Airway epithelial cell (primary cell): ENCODE measurements around the gene TRIOBP. TPM values are rescaled to one million over a fixed set of nuclear protein-coding genes. Genes with fewer than 3 reads are reported as not detected.

Experiments
- total RNA-seq: library from RNA; depleted of rRNA; stranded (reverse); fragments of >200 nt; gene quantifications from 2 replicates; pipeline ENCODE4 v1.2.3, GENCODE V29; 2015

Gene TRIOBP, protein sequence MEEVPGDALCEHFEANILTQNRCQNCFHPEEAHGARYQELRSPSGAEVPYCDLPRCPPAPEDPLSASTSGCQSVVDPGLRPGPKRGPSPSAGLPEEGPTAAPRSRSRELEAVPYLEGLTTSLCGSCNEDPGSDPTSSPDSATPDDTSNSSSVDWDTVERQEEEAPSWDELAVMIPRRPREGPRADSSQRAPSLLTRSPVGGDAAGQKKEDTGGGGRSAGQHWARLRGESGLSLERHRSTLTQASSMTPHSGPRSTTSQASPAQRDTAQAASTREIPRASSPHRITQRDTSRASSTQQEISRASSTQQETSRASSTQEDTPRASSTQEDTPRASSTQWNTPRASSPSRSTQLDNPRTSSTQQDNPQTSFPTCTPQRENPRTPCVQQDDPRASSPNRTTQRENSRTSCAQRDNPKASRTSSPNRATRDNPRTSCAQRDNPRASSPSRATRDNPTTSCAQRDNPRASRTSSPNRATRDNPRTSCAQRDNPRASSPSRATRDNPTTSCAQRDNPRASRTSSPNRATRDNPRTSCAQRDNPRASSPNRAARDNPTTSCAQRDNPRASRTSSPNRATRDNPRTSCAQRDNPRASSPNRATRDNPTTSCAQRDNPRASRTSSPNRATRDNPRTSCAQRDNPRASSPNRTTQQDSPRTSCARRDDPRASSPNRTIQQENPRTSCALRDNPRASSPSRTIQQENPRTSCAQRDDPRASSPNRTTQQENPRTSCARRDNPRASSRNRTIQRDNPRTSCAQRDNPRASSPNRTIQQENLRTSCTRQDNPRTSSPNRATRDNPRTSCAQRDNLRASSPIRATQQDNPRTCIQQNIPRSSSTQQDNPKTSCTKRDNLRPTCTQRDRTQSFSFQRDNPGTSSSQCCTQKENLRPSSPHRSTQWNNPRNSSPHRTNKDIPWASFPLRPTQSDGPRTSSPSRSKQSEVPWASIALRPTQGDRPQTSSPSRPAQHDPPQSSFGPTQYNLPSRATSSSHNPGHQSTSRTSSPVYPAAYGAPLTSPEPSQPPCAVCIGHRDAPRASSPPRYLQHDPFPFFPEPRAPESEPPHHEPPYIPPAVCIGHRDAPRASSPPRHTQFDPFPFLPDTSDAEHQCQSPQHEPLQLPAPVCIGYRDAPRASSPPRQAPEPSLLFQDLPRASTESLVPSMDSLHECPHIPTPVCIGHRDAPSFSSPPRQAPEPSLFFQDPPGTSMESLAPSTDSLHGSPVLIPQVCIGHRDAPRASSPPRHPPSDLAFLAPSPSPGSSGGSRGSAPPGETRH (N-terminal part only)
- total RNA-seq = 39.0 and 49.2 TPM in 2 replicates

DNA sequence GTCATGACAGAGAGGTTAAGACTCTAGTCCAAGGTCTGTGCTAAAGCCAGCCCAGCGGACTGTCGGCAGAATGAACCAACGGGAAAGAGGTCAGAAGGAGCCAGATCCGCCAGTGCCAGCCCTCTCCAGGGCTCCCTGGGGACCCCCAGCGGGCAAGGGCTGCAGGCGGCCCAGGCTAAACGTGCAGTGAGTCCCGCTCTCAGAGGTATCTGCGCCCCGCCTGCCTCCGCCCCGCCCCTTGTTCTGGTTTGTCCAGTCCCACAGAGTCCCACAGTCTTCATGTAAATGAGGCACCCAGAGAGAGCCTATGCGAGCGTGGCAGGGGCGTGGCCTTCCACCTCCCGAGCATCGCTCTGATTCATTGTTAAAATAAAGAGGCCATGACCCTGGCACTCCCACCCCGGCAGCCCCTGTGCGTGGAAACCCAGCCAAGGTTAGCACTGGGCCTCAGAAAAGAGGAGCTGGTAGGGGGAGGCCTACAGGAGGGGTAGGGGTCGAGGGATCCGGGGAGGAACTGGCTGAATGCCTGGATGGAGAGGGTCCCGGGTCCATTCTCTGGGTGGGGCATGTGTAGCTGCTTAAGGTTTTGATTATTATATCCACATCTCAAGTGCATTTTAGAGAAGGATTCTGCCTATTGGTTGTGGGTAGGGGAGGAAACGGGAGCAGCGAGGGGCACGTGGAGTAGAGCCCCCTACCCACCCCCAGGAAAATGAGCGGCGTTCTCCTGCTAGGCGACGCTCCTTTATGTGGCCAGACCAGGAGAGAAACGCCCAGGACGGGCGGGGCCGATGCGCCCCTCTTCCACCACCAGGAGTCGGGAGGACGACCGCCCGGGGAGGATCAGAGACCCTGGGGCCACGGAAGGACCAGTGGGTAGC lies at the start of gene TRIOBP:
Gene TRIOBP (plus strand): TSS at position 392 of the 881 bp plus-strand sequence. CDS start 4,318 bp downstream, outside the sequence.

DNA sequence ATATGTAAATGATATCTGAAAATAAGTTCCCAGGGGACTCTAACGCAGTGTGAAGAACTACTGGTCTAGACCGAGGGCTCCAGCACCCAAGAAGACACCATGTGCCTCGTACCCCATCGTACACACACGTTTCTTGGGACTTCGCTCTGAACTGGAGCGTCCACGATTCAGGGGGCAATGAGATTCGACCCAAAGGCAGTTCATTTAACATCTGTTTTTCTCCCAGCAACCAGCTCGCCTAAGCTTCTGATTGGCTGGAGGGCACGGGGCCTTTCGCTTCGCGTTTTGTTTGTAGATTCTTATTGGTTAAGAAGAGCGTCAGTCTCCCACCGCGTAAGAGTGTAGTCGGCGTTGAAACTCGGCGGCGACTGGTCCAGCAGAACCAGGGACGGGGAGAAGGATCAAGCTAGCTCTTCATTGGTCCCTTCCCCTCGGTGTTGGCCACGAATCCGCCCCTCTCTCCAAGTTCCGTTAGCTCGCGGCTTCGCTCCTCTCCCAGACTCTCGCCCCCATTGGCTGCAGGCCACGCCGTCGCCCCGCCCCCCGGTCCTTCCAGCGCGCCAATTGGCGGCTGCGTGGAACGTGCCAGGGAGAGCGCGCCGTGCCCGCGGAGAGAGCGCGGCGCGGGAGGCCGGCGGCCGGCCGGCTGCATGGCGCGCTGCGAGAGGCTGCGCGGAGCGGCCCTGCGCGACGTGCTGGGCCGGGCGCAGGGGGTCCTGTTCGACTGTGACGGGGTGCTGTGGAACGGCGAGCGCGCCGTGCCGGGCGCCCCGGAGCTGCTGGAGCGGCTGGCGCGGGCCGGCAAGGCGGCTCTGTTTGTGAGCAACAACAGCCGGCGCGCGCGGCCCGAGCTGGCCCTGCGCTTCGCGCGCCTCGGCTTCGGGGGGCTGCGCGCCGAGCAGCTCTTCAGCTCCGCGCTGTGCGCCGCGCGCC lies 38.4 kb upstream of the TRIOBP start, which contains the start of gene PDXP:
Gene PDXP (plus strand): TSS at position 591 of the 933 bp plus-strand sequence. CDS start 60 bp downstream, at position 651.

DNA sequence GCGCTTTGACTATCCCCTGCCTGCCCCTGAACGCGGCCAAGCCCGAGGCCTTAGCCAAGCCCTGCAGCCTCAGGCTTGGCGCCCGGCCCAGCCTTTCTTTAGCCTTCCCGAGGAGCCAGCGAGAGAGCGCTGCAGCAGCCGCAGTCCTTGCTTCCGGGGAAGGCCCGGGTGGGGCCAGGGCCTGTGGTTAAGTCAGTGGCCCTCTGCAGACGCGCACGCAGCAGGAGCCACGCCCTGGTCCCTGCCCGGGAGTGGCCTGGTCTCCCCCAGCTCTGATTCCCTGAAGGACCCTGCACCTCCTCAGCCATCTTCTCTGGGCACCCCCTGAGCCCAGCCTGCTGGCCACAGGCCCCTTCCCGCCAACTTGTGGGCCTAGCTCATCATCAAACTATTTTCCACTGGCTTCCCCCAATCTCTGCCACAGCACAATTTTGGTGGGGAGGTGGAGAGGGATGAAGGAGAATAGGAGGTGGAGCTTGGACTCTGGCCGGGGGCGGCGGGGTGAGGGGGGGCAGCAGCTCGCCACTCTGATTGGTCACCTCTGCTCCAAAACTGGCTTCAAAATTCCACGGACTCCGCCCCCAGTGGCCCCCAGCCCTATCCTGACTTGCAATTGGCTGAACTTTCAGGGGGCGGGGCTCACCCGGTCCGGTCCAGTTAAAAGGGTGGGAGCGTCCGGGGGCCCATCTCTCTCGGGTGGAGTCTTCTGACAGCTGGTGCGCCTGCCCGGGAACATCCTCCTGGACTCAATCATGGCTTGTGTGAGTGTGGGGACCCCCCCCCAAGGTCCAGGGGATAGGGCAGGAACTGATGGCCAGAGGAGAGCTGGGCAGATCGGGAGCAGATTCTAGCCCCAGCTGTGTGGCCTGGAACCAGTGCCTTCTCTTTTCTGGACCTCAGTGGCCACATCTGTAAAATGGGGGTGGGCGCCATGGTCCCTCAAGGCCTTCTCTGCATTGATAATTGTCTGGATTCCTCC lies 21.6 kb upstream of the TRIOBP start, which contains the start of gene LGALS1:
Gene LGALS1 (plus strand): TSS at position 686 of the 979 bp plus-strand sequence. CDS start 67 bp downstream, at position 753.

DNA sequence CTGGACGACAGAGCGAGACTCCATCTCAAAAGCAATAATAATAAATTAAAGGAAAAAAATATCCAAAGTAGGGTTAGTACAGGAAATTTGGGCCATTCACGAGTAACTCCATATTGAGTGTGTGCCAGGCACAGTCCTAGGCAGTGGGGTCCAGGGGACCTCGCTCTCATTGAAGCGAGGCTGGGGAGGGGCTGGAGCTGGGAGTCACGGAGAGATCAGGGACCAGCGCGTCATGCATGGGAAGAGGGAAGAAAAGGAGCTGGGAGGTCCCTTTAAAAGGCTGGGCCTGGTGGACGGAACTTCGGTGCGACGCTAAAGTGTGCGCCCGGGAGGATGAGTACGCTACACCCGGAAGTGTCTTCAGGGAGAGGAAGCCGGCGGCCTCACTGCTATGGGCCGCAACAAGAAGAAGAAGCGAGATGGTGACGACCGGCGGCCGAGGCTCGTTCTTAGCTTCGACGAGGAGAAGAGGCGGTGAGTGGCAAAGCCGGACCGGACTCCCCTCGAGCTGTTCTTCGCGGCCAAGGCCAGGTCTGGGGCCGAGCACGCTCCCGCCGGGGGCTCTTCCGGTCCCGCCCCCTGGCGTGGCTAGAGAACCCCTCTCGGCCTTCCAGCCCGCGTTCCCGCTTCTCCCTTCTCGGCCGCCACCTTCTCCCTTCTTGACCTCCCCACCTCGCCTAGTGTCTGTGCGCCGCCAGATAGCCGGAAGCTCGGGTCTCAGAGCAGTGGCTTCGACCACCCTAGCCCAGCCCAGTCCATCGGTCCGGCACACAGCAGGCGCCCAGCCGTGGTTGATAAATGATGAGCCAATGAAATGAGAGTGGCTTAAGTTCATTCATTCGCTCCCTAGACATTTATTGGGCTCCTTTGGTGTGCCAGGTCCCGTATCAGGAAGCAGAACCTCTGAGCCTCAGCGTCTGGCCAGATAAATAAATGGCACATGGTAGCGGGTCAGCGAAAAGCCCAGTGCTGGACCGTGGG lies 10.6 kb upstream of the TRIOBP start, which contains the start of gene NOL12:
Gene NOL12 (plus strand): TSS at position 342 of the 981 bp plus-strand sequence. CDS start 50 bp downstream, at position 392.

DNA sequence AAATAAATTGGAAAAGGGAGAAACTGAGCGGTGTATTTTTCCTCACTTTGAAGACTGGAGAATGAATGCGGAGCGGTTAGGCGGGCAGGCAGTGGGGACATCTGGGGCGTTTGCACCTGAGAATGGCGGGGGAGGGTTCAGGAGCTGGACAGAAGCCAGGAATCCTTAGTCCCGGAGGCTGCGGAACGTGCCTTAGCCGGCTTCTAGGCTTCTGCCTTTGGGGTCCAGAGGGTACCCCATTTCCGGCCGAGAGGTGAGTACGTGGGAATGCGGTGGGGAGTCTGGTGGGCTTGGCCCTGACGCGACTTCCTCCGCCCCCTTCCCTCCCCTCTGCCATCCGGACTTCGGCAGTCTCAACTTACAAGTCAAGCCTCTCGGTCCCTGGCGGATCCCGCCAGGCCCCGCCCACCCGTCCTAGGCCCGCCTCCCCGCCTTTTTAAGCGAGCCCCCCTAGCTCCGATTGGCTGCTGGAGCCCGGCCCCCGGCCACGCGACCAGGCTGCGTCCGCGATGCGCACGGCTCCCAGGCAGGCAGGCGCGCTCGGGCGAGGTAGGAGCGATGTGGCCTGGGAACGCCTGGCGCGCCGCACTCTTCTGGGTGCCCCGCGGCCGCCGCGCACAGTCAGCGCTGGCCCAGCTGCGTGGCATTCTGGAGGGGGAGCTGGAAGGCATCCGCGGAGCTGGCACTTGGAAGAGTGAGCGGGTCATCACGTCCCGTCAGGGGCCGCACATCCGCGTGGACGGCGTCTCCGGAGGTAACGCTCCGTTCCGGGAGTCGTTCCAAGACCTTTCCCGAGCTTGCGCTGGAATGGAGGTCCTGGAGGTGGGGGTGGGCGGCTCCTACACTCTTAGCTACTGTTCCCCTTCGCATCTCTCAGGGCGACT lies 110.8 kb downstream of the TRIOBP start, which contains the start of gene GCAT:
Gene GCAT (plus strand): TSS at position 525 of the 884 bp plus-strand sequence. CDS start 34 bp downstream, at position 559.

DNA sequence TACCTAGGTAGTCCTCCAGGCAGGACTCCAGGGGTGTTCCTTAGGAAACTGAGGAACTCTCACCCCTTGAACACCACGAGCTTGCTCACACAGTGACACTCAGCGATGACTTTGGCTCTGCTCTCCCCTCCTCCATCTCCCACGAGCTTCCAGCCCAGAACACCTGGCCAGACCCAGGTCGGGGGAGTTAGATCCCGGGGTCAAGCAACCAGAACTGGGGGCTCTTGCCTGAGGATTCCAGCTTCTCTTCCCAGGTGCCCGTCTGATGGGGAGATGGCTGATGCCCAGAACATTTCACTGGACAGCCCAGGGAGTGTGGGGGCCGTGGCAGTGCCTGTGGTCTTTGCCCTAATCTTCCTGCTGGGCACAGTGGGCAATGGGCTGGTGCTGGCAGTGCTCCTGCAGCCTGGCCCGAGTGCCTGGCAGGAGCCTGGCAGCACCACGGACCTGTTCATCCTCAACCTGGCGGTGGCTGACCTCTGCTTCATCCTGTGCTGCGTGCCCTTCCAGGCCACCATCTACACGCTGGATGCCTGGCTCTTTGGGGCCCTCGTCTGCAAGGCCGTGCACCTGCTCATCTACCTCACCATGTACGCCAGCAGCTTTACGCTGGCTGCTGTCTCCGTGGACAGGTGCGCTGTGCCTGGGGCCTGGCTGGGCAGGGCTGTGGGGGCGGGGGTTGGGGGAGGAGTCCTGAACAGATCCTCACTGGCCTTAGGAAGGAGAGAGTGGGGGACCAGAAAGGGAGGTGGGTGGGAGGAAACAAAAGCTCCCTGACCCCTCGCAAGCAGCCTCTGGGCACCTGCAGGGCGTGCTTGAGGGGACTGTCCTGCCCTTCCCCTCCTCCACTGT lies 126.5 kb downstream of the TRIOBP start, which contains the start of gene GALR3:
Gene GALR3 (plus strand): TSS at position 249 of the 852 bp plus-strand sequence. CDS start 25 bp downstream, at position 274.

Other genes with a start within 250 kb of the TRIOBP start
- 1.3 and 2.0 TPM in 2 replicates for gene MFNG, start 210.7 kb upstream of the TRIOBP start, total RNA-seq
- gene CARD10, start 177.6 kb upstream of the TRIOBP start, total RNA-seq = 48.3 TPM in 2 replicates
- 42.9 and 48.9 TPM in 2 replicates for gene CDC42EP1, start 136.6 kb upstream of the TRIOBP start, total RNA-seq
- gene LGALS2, start 117.0 kb upstream of the TRIOBP start, total RNA-seq = not detected in 2 replicates
- gene GGA1, start 88.2 kb upstream of the TRIOBP start, total RNA-seq = 46.5 and 48.0 TPM in 2 replicates
- gene SH3BP1, start 57.4 kb upstream of the TRIOBP start, total RNA-seq = 83.4 and 89.9 TPM in 2 replicates
- 13.3 and 15.8 TPM in 2 replicates for gene PDXP, start 38.3 kb upstream of the TRIOBP start, total RNA-seq
- 2,215 and 4,536 TPM in 2 replicates for gene LGALS1, start 21.4 kb upstream of the TRIOBP start, total RNA-seq
- gene NOL12, start 10.7 kb upstream of the TRIOBP start, total RNA-seq = 25.2 and 25.3 TPM in 2 replicates
- 30.3 and 38.1 TPM in 2 replicates for gene GCAT, start 110.9 kb downstream of the TRIOBP start, total RNA-seq
- not detected in 2 replicates for gene GALR3, start 126.3 kb downstream of the TRIOBP start, total RNA-seq
- 30.4 and 37.2 TPM in 2 replicates for gene ANKRD54, start 147.3 kb downstream of the TRIOBP start, total RNA-seq
- 281 and 355 TPM in 2 replicates for gene EIF3L, start 152.4 kb downstream of the TRIOBP start, total RNA-seq
- 136 and 154 TPM in 2 replicates for gene MICALL1, start 209.2 kb downstream of the TRIOBP start, total RNA-seq